ENCODE results near the gene XYLT1. TPM values are rescaled to one million over a fixed set of nuclear protein-coding genes. Genes with fewer than 3 reads are reported as not detected.

The XYLT1 gene
- total RNA-seq, 2 donors from 2014 or later = 5.1 to 19.3 TPM

DNA sequence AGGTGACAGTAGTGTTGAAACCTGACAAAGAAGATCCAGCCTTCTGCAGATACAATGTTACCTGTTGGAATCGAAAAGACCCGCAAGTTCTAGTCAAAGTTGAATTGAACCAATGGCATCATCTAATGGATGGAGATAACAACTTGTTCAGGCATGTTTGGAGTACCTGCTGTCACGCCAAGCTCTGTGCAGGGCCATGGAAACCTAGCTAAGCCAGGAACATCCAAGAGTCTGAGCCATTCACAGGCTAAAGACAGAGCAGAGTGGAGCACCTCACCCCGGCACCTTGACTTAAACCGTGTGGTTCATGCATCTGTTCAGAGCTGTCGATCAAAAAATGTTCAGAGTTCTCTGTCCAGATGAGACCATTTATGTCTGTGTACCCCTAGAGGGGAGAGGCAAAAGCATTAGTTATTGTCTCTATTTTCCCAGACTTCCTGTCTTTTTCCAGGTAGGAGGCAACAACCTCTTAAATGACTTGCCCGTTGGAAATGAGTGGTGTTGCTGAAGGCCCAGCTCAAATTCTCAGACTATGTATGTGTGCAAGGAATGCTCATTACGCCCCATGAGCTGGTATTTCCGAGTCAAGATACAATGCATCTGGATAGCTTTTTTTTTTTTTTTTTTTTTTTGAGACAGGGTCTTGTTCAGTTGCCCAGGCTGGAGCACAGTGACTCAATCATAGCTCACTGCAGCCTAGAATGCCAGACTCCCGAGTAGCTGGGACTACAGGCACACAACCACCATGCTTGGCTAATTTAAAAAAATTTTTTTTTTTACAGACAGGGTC, 44.9 kb upstream of the XYLT1 start:
- no peaks in the 10 kb centered on the region for H3K9me3 ChIP-seq
- 82% methylated on average over 10 of the region's 10 CpGs for WGBS
- no peaks in the 10 kb centered on the region for H3K4me1 ChIP-seq (replicated peaks)
- TF ChIP-seq POLR2AphosphoS5 (IDR thresholded peaks at IDR 0.05) (no peak), POLR2A (IDR thresholded peaks at IDR 0.05) (no peak)
- TF ChIP-seq, protein P1, sequence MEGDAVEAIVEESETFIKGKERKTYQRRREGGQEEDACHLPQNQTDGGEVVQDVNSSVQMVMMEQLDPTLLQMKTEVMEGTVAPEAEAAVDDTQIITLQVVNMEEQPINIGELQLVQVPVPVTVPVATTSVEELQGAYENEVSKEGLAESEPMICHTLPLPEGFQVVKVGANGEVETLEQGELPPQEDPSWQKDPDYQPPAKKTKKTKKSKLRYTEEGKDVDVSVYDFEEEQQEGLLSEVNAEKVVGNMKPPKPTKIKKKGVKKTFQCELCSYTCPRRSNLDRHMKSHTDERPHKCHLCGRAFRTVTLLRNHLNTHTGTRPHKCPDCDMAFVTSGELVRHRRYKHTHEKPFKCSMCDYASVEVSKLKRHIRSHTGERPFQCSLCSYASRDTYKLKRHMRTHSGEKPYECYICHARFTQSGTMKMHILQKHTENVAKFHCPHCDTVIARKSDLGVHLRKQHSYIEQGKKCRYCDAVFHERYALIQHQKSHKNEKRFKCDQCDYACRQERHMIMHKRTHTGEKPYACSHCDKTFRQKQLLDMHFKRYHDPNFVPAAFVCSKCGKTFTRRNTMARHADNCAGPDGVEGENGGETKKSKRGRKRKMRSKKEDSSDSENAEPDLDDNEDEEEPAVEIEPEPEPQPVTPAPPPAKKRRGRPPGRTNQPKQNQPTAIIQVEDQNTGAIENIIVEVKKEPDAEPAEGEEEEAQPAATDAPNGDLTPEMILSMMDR (IDR thresholded peaks at IDR 0.05) = no peak
- DNase-seq (ENCODE audit: low spot score) = no peak
- intact Hi-C loops (cut with DNase I) = no loop called here
- H3K4me3 ChIP-seq = no peak overlapping the region
- H3K27ac ChIP-seq = no peak overlapping the region
- no peaks in the 10 kb centered on the region for H3K36me3 ChIP-seq
- H3K27me3 ChIP-seq (replicated peaks; ENCODE audit: insufficient read depth) = no peaks in the 10 kb centered on the region

DNA sequence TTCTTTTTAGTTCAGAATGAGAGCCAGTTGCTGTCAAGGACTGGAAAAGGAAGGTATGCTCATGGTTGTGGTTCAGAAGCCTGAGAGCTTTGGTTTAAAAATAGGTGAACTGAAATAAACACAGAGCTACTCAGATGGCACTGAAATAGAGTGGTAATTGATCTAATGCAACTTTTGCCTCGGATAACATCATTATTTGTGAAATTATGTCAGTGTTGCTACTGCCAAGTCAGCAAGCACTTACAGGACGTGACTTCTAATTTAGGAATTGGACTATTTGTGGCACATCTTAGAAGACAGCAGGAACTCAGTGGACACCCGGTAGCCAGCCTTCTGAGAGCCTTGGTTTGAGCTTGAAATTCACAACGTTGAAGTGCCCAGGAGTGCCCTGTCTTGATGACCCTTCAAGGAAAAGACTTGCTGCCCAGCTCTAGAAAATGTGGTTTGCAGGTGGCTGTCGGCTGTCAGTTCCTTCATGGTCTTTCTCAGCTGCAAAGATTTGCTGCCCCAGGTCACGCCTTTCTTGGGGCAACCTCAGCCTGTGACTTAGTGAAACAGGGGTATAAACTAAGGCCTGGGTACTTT, 42.0 kb upstream of the XYLT1 start:
- Histone ChIP-seq H3K4me3 (no peak overlapping the region), H3K4me1 (replicated peaks) (no peaks in the 10 kb centered on the region), H3K36me3 (no peaks in the 10 kb centered on the region), H3K27me3 (replicated peaks; ENCODE audit: insufficient read depth) (no peaks in the 10 kb centered on the region), H3K9me3 (no peaks in the 10 kb centered on the region), H3K27ac (no peak overlapping the region)
- DNase-seq (ENCODE audit: low spot score) = no peak
- no peak for TF ChIP-seq POLR2A (IDR thresholded peaks at IDR 0.05)
- TF ChIP-seq POLR2AphosphoS5 (IDR thresholded peaks at IDR 0.05) = no peak
- TF ChIP-seq, protein P1 (IDR thresholded peaks at IDR 0.05) = no peak
- intact Hi-C loops (cut with DNase I) = no loop called here
- WGBS = 50% methylated on average over 6 of the region's 6 CpGs

DNA sequence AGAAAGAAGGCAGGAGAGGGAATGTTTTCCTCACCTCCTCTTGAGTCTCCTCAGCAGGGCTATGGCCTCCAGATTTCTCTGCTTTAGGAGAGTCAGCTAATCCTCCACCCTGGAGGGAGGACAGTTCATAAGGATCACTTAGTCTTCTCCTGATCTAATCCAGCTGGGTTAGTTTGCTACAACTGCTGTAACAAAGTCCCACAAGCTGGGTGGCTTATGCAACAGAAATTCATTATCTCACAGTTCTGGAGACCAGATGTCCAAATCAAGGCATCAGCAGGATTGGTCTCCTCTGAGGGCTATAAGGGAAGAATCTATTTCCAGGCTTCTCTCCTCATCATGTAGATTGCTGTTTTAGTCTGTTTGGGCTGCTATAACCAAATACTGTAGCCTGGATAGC, 40.6 kb upstream of the XYLT1 start:
- Histone ChIP-seq H3K27me3 (replicated peaks; ENCODE audit: insufficient read depth) (no peaks in the 10 kb centered on the region), H3K4me3 (no peak overlapping the region), H3K27ac (no peak overlapping the region), H3K36me3 (no peaks in the 10 kb centered on the region), H3K4me1 (replicated peaks) (no peaks in the 10 kb centered on the region), H3K9me3 (no peaks in the 10 kb centered on the region)
- intact Hi-C loops (cut with DNase I) = no loop called here
- no peak for DNase-seq (ENCODE audit: low spot score)
- TF ChIP-seq, protein P1 (IDR thresholded peaks at IDR 0.05) = no peak
- no peak for TF ChIP-seq POLR2A (IDR thresholded peaks at IDR 0.05)
- no peak for TF ChIP-seq POLR2AphosphoS5 (IDR thresholded peaks at IDR 0.05)

DNA sequence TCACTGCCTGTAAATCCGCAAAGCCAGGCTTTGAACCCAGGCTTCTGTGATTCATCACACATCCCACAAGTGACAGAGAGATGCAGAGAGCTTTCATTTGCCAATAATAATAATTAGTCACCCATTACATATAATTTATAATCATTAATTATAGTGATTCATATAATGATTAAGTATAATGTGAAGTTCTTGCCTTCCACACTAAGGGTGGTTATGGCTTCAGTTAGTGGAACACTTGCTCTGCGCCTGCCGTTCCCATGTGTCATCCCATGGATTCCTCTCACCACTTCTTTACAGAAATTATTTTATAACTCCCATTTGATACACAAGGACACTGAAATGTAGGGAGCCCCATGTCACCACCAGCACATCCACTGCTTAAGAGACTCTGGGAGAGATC, 39.8 kb upstream of the XYLT1 start:
- intact Hi-C loops (cut with DNase I) = no loop called here
- Histone ChIP-seq H3K27ac (no peak overlapping the region), H3K27me3 (replicated peaks; ENCODE audit: insufficient read depth) (no peaks in the 10 kb centered on the region), H3K9me3 (no peaks in the 10 kb centered on the region), H3K4me1 (replicated peaks) (no peaks in the 10 kb centered on the region), H3K36me3 (no peaks in the 10 kb centered on the region), H3K4me3 (no peak overlapping the region)
- 92% methylated on average over 3 of the region's 3 CpGs for WGBS
- no peak for TF ChIP-seq POLR2A (IDR thresholded peaks at IDR 0.05)
- TF ChIP-seq, protein P1 (IDR thresholded peaks at IDR 0.05) = no peak
- no peak for TF ChIP-seq POLR2AphosphoS5 (IDR thresholded peaks at IDR 0.05)
- DNase-seq (ENCODE audit: low spot score) = no peak

DNA sequence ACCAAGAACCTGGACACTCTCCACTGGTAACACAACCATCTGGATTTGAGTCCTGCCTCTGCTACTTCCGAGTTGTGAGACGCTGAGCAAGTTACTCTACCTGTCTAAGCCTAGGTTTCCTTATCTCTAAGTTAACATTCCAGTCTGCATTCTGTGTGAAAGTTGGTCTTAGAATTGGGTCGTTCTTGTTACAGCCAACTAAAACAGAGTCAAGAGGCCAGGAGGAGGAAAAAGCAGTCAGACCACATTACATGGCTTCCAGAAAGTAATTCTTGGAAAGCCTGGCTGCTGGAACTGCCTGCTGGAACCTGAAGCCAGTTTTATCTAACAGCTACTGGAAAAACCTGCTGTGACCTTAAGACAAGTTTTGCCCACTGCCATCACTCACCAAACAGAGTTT, 38.4 kb upstream of the XYLT1 start:
- DNase-seq (ENCODE audit: low spot score) = no peak

More for the DNA sequence above, 38.4 kb upstream of the XYLT1 start:
- 60% methylated on average over 3 of the region's 3 CpGs for WGBS
- Histone ChIP-seq H3K4me1 (replicated peaks) (no peaks in the 10 kb centered on the region), H3K27me3 (replicated peaks; ENCODE audit: insufficient read depth) (no peaks in the 10 kb centered on the region), H3K36me3 (no peaks in the 10 kb centered on the region), H3K4me3 (no peak overlapping the region), H3K27ac (no peak overlapping the region), H3K9me3 (no peaks in the 10 kb centered on the region)
- intact Hi-C loops (cut with DNase I) = no loop called here
- TF ChIP-seq, protein P1 (IDR thresholded peaks at IDR 0.05) = no peak
- TF ChIP-seq POLR2A (IDR thresholded peaks at IDR 0.05) (no peak), POLR2AphosphoS5 (IDR thresholded peaks at IDR 0.05) (no peak)
